HepG2 (cell line): Measurements from ENCODE around the gene LRRFIP2. TPM values are rescaled to one million over a fixed set of nuclear protein-coding genes. Genes with fewer than 3 reads are reported as not detected.

Source experiments
- ATAC-seq: fragments of 200-7000 bp; cut with Tn5 transposase; 3 replicates; pipeline ENCODE4 v1.9.1; 2020; ENCODE audit warnings: mild to moderate bottlenecking, moderate library complexity
- BruUV-seq: library from RNA; stranded (reverse); fragments of 400-500 nt; replicated peaks from 2 replicates; lab custom pipeline; 2021; lab: Mats Ljungman, UMichigan
- CTCF ChIA-PET: fragments of 300-600 bp; formaldehyde crosslinking; extraction: SDS; loops from one replicate; lab custom pipeline; 2021; ENCODE audit warnings: low total read pairs, inconsistent platforms, low intra/inter-chr PET ratio; lab: Yijun Ruan, JAX
- POLR2A ChIA-PET: fragments of 350-600 bp; sonication (Branson Sonifier 250); formaldehyde crosslinking; loops from one replicate; lab custom pipeline; 2020; ENCODE audit warnings: antibody characterized with exemption, inconsistent platforms; lab: Yijun Ruan, JAX
- DNase-seq: peaks from one replicate; pipeline ENCODE4 v3.0.0-alpha.2; 2015; ENCODE audit warnings: low spot score
- FAIRE-seq: peaks from 3 replicates; lab custom pipeline; 2011; peaks lifted over from hg19 to GRCh38; lab: Jason Lieb, UNC
- H2AFZ ChIP-seq: one replicate; pipeline ENCODE4 v1.6.1; 2011; ENCODE audit warnings: low read length, inconsistent platforms
- H3K27ac ChIP-seq: fragments of 300-600 bp; 3 replicates; pipeline ENCODE4 v1.8.0; 2011; ENCODE audit warnings: mixed run types, mild to moderate bottlenecking, mixed read lengths, low read length, inconsistent platforms; ENCODE audit not compliant: insufficient read depth; ENCODE audit errors: extremely low read length
- H3K27me3 ChIP-seq, 2 experiments: fragments of 200-600 bp in 1 of 2; 2 replicates in 1 of 2; 3 replicates in 1 of 2; pipeline versions ENCODE4 v1.6.0 to v1.8.0; 2011; ENCODE audit warnings: low read length in 2 of 2, mild to moderate bottlenecking in 2 of 2, moderate library complexity in 2 of 2, inconsistent platforms in 1 of 2; ENCODE audit not compliant: insufficient read depth in 2 of 2, control insufficient read depth in 1 of 2
- H3K36me3 ChIP-seq, 2 experiments: fragments of 200-600 bp in 1 of 2; replicated peaks in 1 of 2; 2 replicates in 1 of 2; 3 replicates in 1 of 2; pipeline versions ENCODE4 v1.5.1 to v1.8.0; 2011; ENCODE audit warnings: low read length in 2 of 2, inconsistent platforms in 1 of 2; ENCODE audit not compliant: insufficient read depth in 2 of 2, control insufficient read depth in 1 of 2
- H3K4me1 ChIP-seq: 2 replicates; pipeline ENCODE4 v1.5.1; 2012; ENCODE audit warnings: low read length, inconsistent platforms; ENCODE audit not compliant: insufficient read depth
- H3K4me2 ChIP-seq: 2 replicates; pipeline ENCODE4 v1.6.0; 2011; ENCODE audit warnings: low read depth, low read length, inconsistent platforms
- H3K4me3 ChIP-seq, 3 experiments: fragments of 200-600 bp in 1 of 3; sonication (generic), shearing (Covaris generic) in 1 of 3; replicated peaks in 1 of 3; 2 replicates each; pipeline ENCODE4 v1.5.1; 2011 to 2016; ENCODE audit warnings: low read length in 3 of 3, inconsistent platforms in 2 of 3, low read depth in 2 of 3, mild to moderate bottlenecking in 2 of 3, control low read depth in 1 of 3, mixed read lengths in 1 of 3; ENCODE audit not compliant: insufficient read depth in 1 of 3
- H3K79me2 ChIP-seq: one replicate; pipeline ENCODE4 v1.6.1; 2011; ENCODE audit warnings: low read length, inconsistent platforms; ENCODE audit not compliant: insufficient read depth
- H3K9ac ChIP-seq: 2 replicates; pipeline ENCODE4 v1.6.0; 2011; ENCODE audit warnings: mild to moderate bottlenecking, low read depth, low read length, inconsistent platforms; ENCODE audit not compliant: insufficient read depth
- H3K9me3 ChIP-seq: 2 replicates; pipeline ENCODE4 v1.5.1; 2012; ENCODE audit warnings: mild to moderate bottlenecking, low read length
- H4K20me1 ChIP-seq: 2 replicates; pipeline ENCODE4 v1.6.0; 2011; ENCODE audit warnings: inconsistent platforms, mild to moderate bottlenecking, low read length, moderate library complexity; ENCODE audit not compliant: insufficient read depth
- CREM ChIP-seq, 2 experiments: sonication (generic) in 1 of 2; formaldehyde crosslinking in 1 of 2; IDR thresholded peaks; 2 replicates each; pipeline versions ENCODE4 v1.4.0 to v1.6.1; 2016 to 2020; ENCODE audit warnings: antibody characterized with exemption in 1 of 2, mild to moderate bottlenecking in 1 of 2, missing genetic modification reagents in 1 of 2
- MEIS1 ChIP-seq: sonication (generic); formaldehyde crosslinking; IDR thresholded peaks from 2 replicates; pipeline ENCODE4 v1.9.0; 2021; ENCODE audit warnings: mild to moderate bottlenecking, missing genetic modification reagents, moderate library complexity, borderline replicate concordance
- NR2F1 ChIP-seq, 2 experiments: fragments of 450-650 bp in 1 of 2; formaldehyde crosslinking in 1 of 2; IDR thresholded peaks; 2 replicates each; pipeline versions ENCODE4 v1.5.0 to v1.6.1; 2016 to 2020; ENCODE audit warnings: mild to moderate bottlenecking in 1 of 2, missing compliant biosample characterization in 1 of 2, missing genetic modification reagents in 1 of 2, moderate library complexity in 1 of 2
- SIN3A ChIP-seq: IDR thresholded peaks from 2 replicates; pipeline ENCODE4 v1.6.1; 2011; ENCODE audit warnings: low read depth, mild to moderate bottlenecking, control low read depth, low read length, borderline replicate concordance
- ZNF235 ChIP-seq: sonication (generic); formaldehyde crosslinking; IDR thresholded peaks from 2 replicates; pipeline ENCODE4 v1.8.1; 2023; ENCODE audit warnings: mild to moderate bottlenecking, missing genetic modification reagents, borderline replicate concordance
- ZNF335 ChIP-seq: sonication (generic); formaldehyde crosslinking; IDR thresholded peaks from 2 replicates; pipeline ENCODE4 v1.4.0; 2020; ENCODE audit warnings: missing genetic modification reagents
- ZNF546 ChIP-seq: sonication (generic); formaldehyde crosslinking; conservative IDR thresholded peaks from 2 replicates; pipeline ENCODE4 v1.8.1; 2023; ENCODE audit warnings: mild to moderate bottlenecking, missing genetic modification reagents
- WGBS: methylation state at CpG from one replicate; pipeline ENCODE4 v1.1.6; 2017; ENCODE audit warnings: low lambda C conversion rate; 5-methylcytosine and 5-hydroxymethylcytosine counted together
- in situ Hi-C: cut with HindIII; loops from 2 replicates; pipeline ENCODE4 v1.10.0; 2017; ENCODE audit warnings: low pct_unique_long_range_greater_than_20kb; ENCODE audit not compliant: extremely low pct_ligation_motif_present
- intact Hi-C: fragments of 100-400 bp; cut with micrococcal nuclease; formaldehyde crosslinking; loops from one replicate; pipeline ENCODE4 v1.10.0; 2022; ENCODE audit not compliant: unreplicated experiment
- polyA plus RNA-seq, 8 experiments: library from polyadenylated mRNA; depleted of rRNA in 3 of 8; stranded (reverse) in 7 of 8; unstranded in 1 of 8; fragments of >200 nt; fragmentation: Illumina TruSeq in 4 of 8; extraction: Trizol in 4 of 8; gene quantifications; 2 replicates each; pipeline versions ENCODE4 v1.2.1 to v1.2.3, GENCODE V29; 2011 to 2016; ENCODE audit warnings: low read depth in 4 of 8, missing spikeins in 1 of 8, mixed read lengths in 1 of 8; ENCODE audit not compliant: insufficient read depth in 1 of 8
- total RNA-seq, 5 experiments: library from RNA; depleted of rRNA; stranded (reverse); fragments of >200 nt; fragmentation: Illumina TruSeq; extraction: Trizol; gene quantifications; 2 replicates each; pipeline ENCODE4 v1.2.3, GENCODE V29; 2016; ENCODE audit warnings: low read depth in 1 of 5
- TF ChIP-seq, protein P1 (sequence below): sonication (generic); formaldehyde crosslinking; IDR thresholded peaks from 2 replicates; pipeline ENCODE4 v1.4.0; 2020; ENCODE audit warnings: missing genetic modification reagents

Gene LRRFIP2
- total and polyA plus RNA-seq, 2 of the 13 experiments (the other 11 are each of a cell fraction or from before 2014, with no cell fraction given): 13.5 to 32.2 TPM

DNA sequence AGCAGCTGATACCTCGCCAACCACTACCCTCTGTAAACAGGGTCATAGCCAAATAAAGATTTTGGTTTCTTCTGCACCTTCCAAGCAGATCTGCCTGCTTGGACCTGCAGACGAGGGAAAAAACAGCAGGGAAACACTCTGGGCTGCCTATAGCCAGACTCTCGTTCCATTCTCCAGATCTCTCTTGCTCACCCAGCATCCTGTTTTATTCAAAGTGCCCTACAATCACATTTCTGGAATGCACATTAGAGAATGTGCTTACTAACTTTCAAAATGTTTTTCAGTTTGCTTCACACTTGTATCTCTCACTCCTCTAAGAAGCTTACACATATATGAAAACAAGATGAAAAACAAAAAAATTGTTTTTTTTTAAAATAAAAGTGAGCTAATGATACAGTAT, 109.6 kb downstream of the LRRFIP2 start:
- Histone ChIP-seq H3K79me2 (no peaks in the 10 kb centered on the region), H3K4me2 (no peak overlapping the region), H3K27me3 (no peaks in the 10 kb centered on the region), H3K9ac (no peak overlapping the region), H2AFZ (no peak overlapping the region), H3K4me3 (no peak overlapping the region), H4K20me1 (no peaks in the 10 kb centered on the region), H3K9me3 (no peaks in the 10 kb centered on the region), H3K27ac (no peak overlapping the region), H3K36me3 (peaks cover 4 to 15% of the 10 kb centered on the region in 2 experiments; a peak in 4 of 5 replicates), H3K4me1 (no peaks in the 10 kb centered on the region)
- BruUV-seq: no TSS peak
- TF ChIP-seq MEIS1 (no peak), ZNF235 (CRISPR knock-in tag) (no peak), SIN3A (no peak), CREM (IDR thresholded peaks at IDR 0.05) (no peak), CREM (CRISPR knock-in tag; IDR thresholded peaks at IDR 0.05) (no peak), ZNF546 (CRISPR knock-in tag) (no peak), NR2F1 (CRISPR knock-in tag; IDR thresholded peaks at IDR 0.05) (no peak), ZNF335 (CRISPR knock-in tag) (no peak)
- TF ChIP-seq, protein P1, sequence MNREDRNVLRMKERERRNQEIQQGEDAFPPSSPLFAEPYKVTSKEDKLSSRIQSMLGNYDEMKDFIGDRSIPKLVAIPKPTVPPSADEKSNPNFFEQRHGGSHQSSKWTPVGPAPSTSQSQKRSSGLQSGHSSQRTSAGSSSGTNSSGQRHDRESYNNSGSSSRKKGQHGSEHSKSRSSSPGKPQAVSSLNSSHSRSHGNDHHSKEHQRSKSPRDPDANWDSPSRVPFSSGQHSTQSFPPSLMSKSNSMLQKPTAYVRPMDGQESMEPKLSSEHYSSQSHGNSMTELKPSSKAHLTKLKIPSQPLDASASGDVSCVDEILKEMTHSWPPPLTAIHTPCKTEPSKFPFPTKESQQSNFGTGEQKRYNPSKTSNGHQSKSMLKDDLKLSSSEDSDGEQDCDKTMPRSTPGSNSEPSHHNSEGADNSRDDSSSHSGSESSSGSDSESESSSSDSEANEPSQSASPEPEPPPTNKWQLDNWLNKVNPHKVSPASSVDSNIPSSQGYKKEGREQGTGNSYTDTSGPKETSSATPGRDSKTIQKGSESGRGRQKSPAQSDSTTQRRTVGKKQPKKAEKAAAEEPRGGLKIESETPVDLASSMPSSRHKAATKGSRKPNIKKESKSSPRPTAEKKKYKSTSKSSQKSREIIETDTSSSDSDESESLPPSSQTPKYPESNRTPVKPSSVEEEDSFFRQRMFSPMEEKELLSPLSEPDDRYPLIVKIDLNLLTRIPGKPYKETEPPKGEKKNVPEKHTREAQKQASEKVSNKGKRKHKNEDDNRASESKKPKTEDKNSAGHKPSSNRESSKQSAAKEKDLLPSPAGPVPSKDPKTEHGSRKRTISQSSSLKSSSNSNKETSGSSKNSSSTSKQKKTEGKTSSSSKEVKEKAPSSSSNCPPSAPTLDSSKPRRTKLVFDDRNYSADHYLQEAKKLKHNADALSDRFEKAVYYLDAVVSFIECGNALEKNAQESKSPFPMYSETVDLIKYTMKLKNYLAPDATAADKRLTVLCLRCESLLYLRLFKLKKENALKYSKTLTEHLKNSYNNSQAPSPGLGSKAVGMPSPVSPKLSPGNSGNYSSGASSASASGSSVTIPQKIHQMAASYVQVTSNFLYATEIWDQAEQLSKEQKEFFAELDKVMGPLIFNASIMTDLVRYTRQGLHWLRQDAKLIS (CRISPR knock-in tag): no peak
- in situ Hi-C loops: no loop called here
- ATAC-seq (no peak), DNase-seq (no peak), FAIRE-seq (no peak)
- intact Hi-C loops: no loop called here
- ChIA-PET POLR2A (no interaction called here), CTCF (no interaction called here)
- 84% methylated on average over 3 of the region's 3 CpGs for WGBS
